IPS-18c (cell line): ENCODE data around the gene FAM43A.
A peak's percentile ranks its signal among the peaks of the same experiment; 100 is the strongest.

Experiments used
- H3K4me3 ChIP-seq: 2 replicates; pipeline ENCODE4 v1.7.0; 2013; ENCODE audit warnings: low read depth, mild to moderate bottlenecking, low read length, moderate library complexity; ENCODE audit not compliant: insufficient read depth
- H3K9me3 ChIP-seq: one replicate; pipeline ENCODE4 v1.6.1; 2013; ENCODE audit warnings: mild to moderate bottlenecking, low read length, moderate library complexity; ENCODE audit not compliant: control insufficient read depth, insufficient read depth

The FAM43A gene

DNA sequence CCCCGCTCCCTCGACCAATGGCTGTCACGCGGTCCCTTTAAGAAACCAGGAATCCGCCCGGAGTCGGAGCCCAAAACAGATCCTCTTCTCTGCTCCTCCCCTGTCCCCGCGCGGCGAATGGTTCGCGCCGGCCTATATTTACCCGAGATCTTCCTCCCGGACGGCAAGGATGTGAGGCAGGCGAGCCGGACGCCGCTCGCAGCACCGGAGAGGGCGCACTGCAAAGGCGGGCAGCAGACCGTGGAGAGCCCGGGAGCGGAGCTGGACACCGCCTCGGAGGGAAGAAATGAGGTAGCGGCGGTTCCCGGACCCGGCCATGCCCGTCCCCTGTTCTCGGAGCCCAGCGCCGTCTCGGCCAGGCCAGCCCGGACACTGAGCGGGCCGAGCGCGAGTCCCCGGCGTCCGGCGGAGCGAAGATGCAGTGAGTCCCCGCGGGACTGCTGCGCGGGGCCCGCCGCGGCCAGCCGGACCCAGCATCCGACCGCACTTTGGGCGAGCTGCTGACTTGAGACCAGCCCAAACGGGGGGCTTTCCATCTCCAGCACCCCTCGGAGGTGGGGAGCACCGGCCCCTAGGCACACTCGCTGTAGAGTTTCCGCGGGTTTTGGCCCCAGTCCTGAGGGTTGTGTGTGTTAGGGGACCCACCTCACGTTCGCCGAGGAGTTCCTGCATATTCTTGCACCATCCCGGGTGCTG lies at the start of gene FAM43A:
Gene FAM43A (plus strand): TSS at position 166 of the 696 bp plus-strand sequence. CDS start 944 bp downstream, outside the sequence.
- Histone ChIP-seq H3K4me3 (peak within 1 kb of the TSS; percentile 72), H3K9me3 (no peaks in the 10 kb centered on the region)

DNA sequence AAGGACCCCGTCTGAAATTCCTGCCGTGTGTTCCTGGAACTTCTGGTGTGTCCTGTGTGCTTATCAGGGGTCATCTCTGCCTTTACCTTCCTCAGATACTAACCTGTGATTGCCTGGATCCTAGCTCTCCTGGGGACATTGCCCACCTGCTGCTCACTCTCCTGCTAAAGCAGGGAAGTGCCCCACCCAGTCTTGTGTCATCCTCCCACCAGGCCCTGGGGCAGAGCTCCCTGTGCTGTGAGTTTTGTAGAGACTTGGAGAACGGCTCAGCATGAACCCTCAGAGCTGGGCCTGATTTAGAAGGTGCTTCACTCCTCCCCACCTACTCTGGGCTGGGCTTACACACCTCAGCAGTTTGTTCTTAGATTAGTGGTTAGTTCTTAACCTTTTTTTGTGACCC lies 48.6 kb upstream of the FAM43A start:
- peaks cover 2% of the 10 kb centered on the region for H3K9me3 ChIP-seq
- H3K4me3 ChIP-seq: no peak overlapping the region

- Histone ChIP-seq H3K9me3 (no peaks in the 10 kb centered on the region), H3K4me3 (no peak overlapping the region)
Measured at GRCh38 chr3:194637541-194638400, 47.9 kb upstream of the FAM43A start.

GRCh38 chr3:194638991-194639605 lies 46.6 kb upstream of the FAM43A start:
- Histone ChIP-seq H3K9me3 (no peaks in the 10 kb centered on the region), H3K4me3 (no peak overlapping the region)

DNA sequence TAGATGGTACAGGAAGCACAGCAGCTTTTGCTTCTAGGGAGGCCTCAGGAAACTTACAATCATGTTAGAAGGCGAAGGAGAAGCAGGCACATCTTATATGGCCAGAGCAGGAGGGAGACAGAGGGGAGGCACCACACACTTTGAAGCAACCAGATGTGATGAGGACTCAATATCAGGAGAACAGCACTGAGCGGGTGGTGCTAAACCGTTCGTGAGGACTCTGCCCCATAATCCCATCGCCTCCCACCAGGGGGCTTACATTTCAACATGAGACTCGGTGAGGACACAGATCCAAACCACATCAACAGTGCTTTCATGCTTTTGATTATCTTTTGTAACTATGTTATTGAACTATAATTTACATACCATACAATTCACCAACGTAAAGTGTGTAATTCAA lies 44.9 kb upstream of the FAM43A start:
- H3K9me3 ChIP-seq: no peaks in the 10 kb centered on the region
- no peak overlapping the region for H3K4me3 ChIP-seq

DNA sequence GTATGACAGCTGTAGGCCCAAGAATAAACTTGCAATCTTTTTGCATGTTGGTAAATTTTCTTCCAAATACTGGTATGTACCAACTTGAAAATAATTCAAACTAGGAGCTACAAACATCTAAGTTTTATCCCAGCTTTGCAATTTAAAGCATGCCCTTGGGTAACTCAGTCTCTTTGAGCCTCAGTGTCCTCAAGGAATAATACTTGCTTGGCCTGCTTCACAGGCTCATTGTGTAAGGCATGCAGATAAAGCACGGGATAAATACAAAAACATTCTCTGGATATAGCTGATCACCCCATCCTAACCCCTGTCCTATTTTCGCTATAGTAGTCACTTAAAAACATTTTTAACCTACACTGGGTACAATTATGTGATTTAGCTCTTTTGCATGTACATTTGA lies 42.9 kb upstream of the FAM43A start:
- no peak overlapping the region for H3K4me3 ChIP-seq
- no peaks in the 10 kb centered on the region for H3K9me3 ChIP-seq

- H3K9me3 ChIP-seq: no peaks in the 10 kb centered on the region
Measured at GRCh38 chr3:194647747-194648146, 37.9 kb upstream of the FAM43A start.

DNA sequence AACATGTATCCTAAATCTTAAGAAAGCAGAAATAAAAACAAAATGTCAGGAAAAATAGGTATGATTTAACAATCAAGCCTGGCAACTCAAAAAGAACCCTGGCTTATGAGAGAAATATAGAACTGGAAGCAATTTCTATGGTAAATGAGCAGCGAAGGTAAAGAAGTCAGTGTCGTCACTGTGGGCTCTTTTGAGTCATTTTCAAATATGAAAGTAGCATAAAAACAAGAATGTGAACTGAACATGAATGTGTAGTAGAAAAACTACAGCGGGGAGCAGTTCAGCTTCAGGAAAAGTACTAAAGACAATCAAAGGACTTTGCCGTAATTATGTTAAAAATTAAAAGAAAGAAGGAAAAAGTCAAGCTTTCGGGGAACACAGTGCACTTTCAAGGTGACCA lies 31.2 kb upstream of the FAM43A start:
- Histone ChIP-seq H3K9me3 (no peaks in the 10 kb centered on the region), H3K4me3 (no peak overlapping the region)

More at GRCh38 chr3:194647747-194648146, 37.9 kb upstream of the FAM43A start:
- no peak overlapping the region for H3K4me3 ChIP-seq

GRCh38 chr3:194657439-194657838 lies 28.2 kb upstream of the FAM43A start:
- no peak overlapping the region for H3K4me3 ChIP-seq

DNA sequence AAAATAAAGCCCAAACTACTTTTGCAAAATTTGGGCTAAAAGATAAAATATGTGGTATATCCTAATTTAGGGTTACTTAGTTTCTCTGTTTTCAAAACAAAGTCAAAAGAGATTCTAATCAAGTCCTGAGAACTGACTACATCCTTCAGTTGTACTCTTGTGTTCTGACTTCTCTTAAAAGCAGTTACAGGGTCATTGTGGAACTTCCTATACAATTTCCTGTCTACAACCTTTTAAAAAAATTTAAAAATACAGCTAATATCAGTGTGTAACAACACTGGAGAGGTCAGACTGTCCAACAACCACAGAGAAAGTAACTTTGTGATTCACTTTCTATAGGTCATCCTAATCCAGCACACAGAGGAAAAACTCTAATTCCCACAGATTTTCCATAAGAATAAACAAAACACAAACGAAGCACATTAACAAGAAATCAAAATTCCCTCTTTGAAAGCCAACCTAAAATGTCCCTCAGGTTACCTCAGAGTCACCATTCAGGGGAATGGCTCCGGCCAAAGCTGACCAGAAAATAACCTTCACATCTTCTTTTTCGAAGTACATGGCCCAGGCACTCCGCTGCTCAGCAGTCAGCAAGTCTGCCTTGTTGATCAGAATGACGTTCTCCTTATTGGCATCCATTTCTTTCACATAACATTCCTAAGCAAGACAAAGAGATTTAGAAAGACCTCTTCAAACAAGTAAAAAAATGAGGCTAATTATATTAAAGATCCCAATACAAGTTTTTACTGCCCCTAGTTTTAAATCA lies 27.0 kb upstream of the FAM43A start:
- no peaks in the 10 kb centered on the region for H3K9me3 ChIP-seq
- H3K4me3 ChIP-seq: no peak overlapping the region

More at GRCh38 chr3:194657439-194657838, 28.2 kb upstream of the FAM43A start:
- H3K9me3 ChIP-seq: no peaks in the 10 kb centered on the region

- no peak overlapping the region for H3K4me3 ChIP-seq
Measured at GRCh38 chr3:194659778-194660177, 25.9 kb upstream of the FAM43A start.

GRCh38 chr3:194661374-194661773 lies 24.3 kb upstream of the FAM43A start:
- Histone ChIP-seq H3K4me3 (no peak overlapping the region), H3K9me3 (no peaks in the 10 kb centered on the region)

More at GRCh38 chr3:194659778-194660177, 25.9 kb upstream of the FAM43A start:
- no peaks in the 10 kb centered on the region for H3K9me3 ChIP-seq

GRCh38 chr3:194661946-194662345 lies 23.7 kb upstream of the FAM43A start:
- Histone ChIP-seq H3K4me3 (no peak overlapping the region), H3K9me3 (no peaks in the 10 kb centered on the region)

DNA sequence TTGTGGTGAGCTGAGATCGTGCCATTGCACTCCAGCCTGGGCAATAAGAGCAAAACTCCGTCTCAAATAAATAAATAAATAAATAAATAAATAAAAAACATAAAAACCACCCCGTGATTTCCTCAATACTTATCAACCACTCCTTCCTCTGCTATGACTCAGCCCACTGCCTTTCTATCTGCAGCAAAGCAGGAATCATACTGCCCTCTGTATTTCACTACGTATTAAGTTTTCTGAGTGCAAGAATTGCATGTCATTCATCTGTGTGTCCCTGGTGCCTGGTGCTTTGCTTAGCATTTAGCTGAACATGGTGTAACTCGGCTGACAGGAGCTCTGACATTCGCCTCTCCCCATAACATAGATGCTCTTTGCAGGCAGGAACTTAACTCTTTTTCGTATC lies 20.8 kb upstream of the FAM43A start:
- H3K4me3 ChIP-seq: no peak overlapping the region
- H3K9me3 ChIP-seq: no peaks in the 10 kb centered on the region

- Histone ChIP-seq H3K4me3 (no peak overlapping the region), H3K9me3 (no peaks in the 10 kb centered on the region)
Measured at GRCh38 chr3:194667363-194667762, 18.3 kb upstream of the FAM43A start.

- Histone ChIP-seq H3K9me3 (no peaks in the 10 kb centered on the region), H3K4me3 (peak overlapping the region; percentile 98)
Measured at GRCh38 chr3:194671511-194671899, 14.2 kb upstream of the FAM43A start.
